ENCODE measurements around the gene ABLIM2. TPM values are rescaled to one million over a fixed set of nuclear protein-coding genes. Genes with fewer than 3 reads are reported as not detected.

ABLIM2 gene
- total RNA-seq, 1 donor from 2014 or later, result 0.36 TPM

GRCh38 chr4:8051644-8052043 is 107.0 kb downstream of the ABLIM2 start:
- Mint-ChIP-seq H3K4me3 (no peak overlapping the region), H3K36me3 (ENCODE audit: low read depth) (no peaks in the 10 kb centered on the region), H3K9me3 (no peaks in the 10 kb centered on the region), H3K27ac (no peak overlapping the region), H3K4me1 (ENCODE audit: low read depth) (no peaks in the 10 kb centered on the region), H3K27me3 (ENCODE audit: insufficient read depth) (peaks cover 6% of the 10 kb centered on the region)
- intact Hi-C loops (cut with micrococcal nuclease), result no loop called here
- no peak for DNase-seq (ENCODE audit: low spot score)

- Mint-ChIP-seq H3K27ac (no peak overlapping the region), H3K9me3 (no peaks in the 10 kb centered on the region), H3K36me3 (ENCODE audit: low read depth) (no peaks in the 10 kb centered on the region), H3K4me1 (ENCODE audit: low read depth) (no peaks in the 10 kb centered on the region), H3K4me3 (no peak overlapping the region), H3K27me3 (ENCODE audit: insufficient read depth) (peaks cover 6% of the 10 kb centered on the region)
- no peak for DNase-seq (ENCODE audit: low spot score)
- intact Hi-C loops (cut with micrococcal nuclease), result no loop called here
These were observed 107.9 kb downstream of the ABLIM2 start for GRCh38 chr4:8050555-8051206.

GRCh38 chr4:8050180-8050554 is 108.4 kb downstream of the ABLIM2 start:
- peaks cover 6% of the 10 kb centered on the region for H3K27me3 Mint-ChIP-seq (ENCODE audit: insufficient read depth)
- no peaks in the 10 kb centered on the region for H3K9me3 Mint-ChIP-seq
- no peaks in the 10 kb centered on the region for H3K36me3 Mint-ChIP-seq (ENCODE audit: low read depth)
- intact Hi-C loops (cut with micrococcal nuclease), result no loop called here
- H3K4me3 Mint-ChIP-seq, result no peak overlapping the region
- no peaks in the 10 kb centered on the region for H3K4me1 Mint-ChIP-seq (ENCODE audit: low read depth)
- DNase-seq (ENCODE audit: low spot score), result no peak
- no peak overlapping the region for H3K27ac Mint-ChIP-seq

GRCh38 chr4:8048856-8049676 is 109.5 kb downstream of the ABLIM2 start:
- Mint-ChIP-seq H3K4me3 (no peak overlapping the region), H3K36me3 (ENCODE audit: low read depth) (no peaks in the 10 kb centered on the region), H3K27ac (no peak overlapping the region), H3K27me3 (ENCODE audit: insufficient read depth) (peaks cover 10% of the 10 kb centered on the region), H3K4me1 (ENCODE audit: low read depth) (no peaks in the 10 kb centered on the region), H3K9me3 (no peaks in the 10 kb centered on the region)
- no peak for DNase-seq (ENCODE audit: low spot score)
- intact Hi-C loops (cut with micrococcal nuclease), result no loop called here

- Mint-ChIP-seq H3K9me3 (no peaks in the 10 kb centered on the region), H3K27me3 (ENCODE audit: insufficient read depth) (peaks cover 10% of the 10 kb centered on the region), H3K4me1 (ENCODE audit: low read depth) (no peaks in the 10 kb centered on the region), H3K4me3 (no peak overlapping the region), H3K27ac (no peak overlapping the region), H3K36me3 (ENCODE audit: low read depth) (no peaks in the 10 kb centered on the region)
- no peak for DNase-seq (ENCODE audit: low spot score)
- intact Hi-C loops (cut with micrococcal nuclease), result no loop called here
These were observed 110.6 kb downstream of the ABLIM2 start for GRCh38 chr4:8047837-8048678.

GRCh38 chr4:8046925-8047541 is 111.6 kb downstream of the ABLIM2 start:
- H3K36me3 Mint-ChIP-seq (ENCODE audit: low read depth), result no peaks in the 10 kb centered on the region
- no peak for DNase-seq (ENCODE audit: low spot score)
- H3K27ac Mint-ChIP-seq, result no peak overlapping the region
- no peaks in the 10 kb centered on the region for H3K4me1 Mint-ChIP-seq (ENCODE audit: low read depth)
- no peak overlapping the region for H3K4me3 Mint-ChIP-seq
- intact Hi-C loops (cut with micrococcal nuclease), result no loop called here
- H3K9me3 Mint-ChIP-seq, result no peaks in the 10 kb centered on the region
- peaks cover 10% of the 10 kb centered on the region for H3K27me3 Mint-ChIP-seq (ENCODE audit: insufficient read depth)

- H3K4me3 Mint-ChIP-seq, result no peak overlapping the region
- no peaks in the 10 kb centered on the region for H3K9me3 Mint-ChIP-seq
- no peak for DNase-seq (ENCODE audit: low spot score)
- no peaks in the 10 kb centered on the region for H3K4me1 Mint-ChIP-seq (ENCODE audit: low read depth)
- H3K27ac Mint-ChIP-seq, result no peak overlapping the region
- intact Hi-C loops (cut with micrococcal nuclease), result no loop called here
- no peaks in the 10 kb centered on the region for H3K36me3 Mint-ChIP-seq (ENCODE audit: low read depth)
- H3K27me3 Mint-ChIP-seq (ENCODE audit: insufficient read depth), result peaks cover 6% of the 10 kb centered on the region
These were observed 112.7 kb downstream of the ABLIM2 start for GRCh38 chr4:8045909-8046308.

GRCh38 chr4:8044699-8045098 is 113.9 kb downstream of the ABLIM2 start:
- Mint-ChIP-seq H3K4me1 (ENCODE audit: low read depth) (no peaks in the 10 kb centered on the region), H3K36me3 (ENCODE audit: low read depth) (no peaks in the 10 kb centered on the region), H3K4me3 (no peak overlapping the region), H3K27ac (no peak overlapping the region), H3K27me3 (ENCODE audit: insufficient read depth) (peaks cover 6% of the 10 kb centered on the region), H3K9me3 (no peaks in the 10 kb centered on the region)
- no peak for DNase-seq (ENCODE audit: low spot score)
- intact Hi-C loops (cut with micrococcal nuclease), result no loop called here

- H3K9me3 Mint-ChIP-seq, result no peaks in the 10 kb centered on the region
These were observed 114.4 kb downstream of the ABLIM2 start for GRCh38 chr4:8044244-8044643.

GRCh38 chr4:8043596-8043995 is 115.0 kb downstream of the ABLIM2 start:
- Mint-ChIP-seq H3K36me3 (ENCODE audit: low read depth) (no peaks in the 10 kb centered on the region), H3K27me3 (ENCODE audit: insufficient read depth) (peaks cover 5% of the 10 kb centered on the region), H3K27ac (no peak overlapping the region), H3K4me1 (ENCODE audit: low read depth) (no peaks in the 10 kb centered on the region), H3K4me3 (no peak overlapping the region), H3K9me3 (no peaks in the 10 kb centered on the region)
- intact Hi-C loops (cut with micrococcal nuclease), result no loop called here
- DNase-seq (ENCODE audit: low spot score), result no peak

More at GRCh38 chr4:8044244-8044643, 114.4 kb downstream of the ABLIM2 start:
- H3K27me3 Mint-ChIP-seq (ENCODE audit: insufficient read depth), result peaks cover 5% of the 10 kb centered on the region
- no peak overlapping the region for H3K27ac Mint-ChIP-seq
- intact Hi-C loops (cut with micrococcal nuclease), result no loop called here
- no peak overlapping the region for H3K4me3 Mint-ChIP-seq
- DNase-seq (ENCODE audit: low spot score), result no peak
- no peaks in the 10 kb centered on the region for H3K4me1 Mint-ChIP-seq (ENCODE audit: low read depth)
- H3K36me3 Mint-ChIP-seq (ENCODE audit: low read depth), result no peaks in the 10 kb centered on the region

GRCh38 chr4:8041868-8042267 is 116.7 kb downstream of the ABLIM2 start:
- Mint-ChIP-seq H3K4me1 (ENCODE audit: low read depth) (no peaks in the 10 kb centered on the region), H3K4me3 (no peak overlapping the region), H3K9me3 (no peaks in the 10 kb centered on the region), H3K27ac (no peak overlapping the region), H3K36me3 (ENCODE audit: low read depth) (no peaks in the 10 kb centered on the region), H3K27me3 (ENCODE audit: insufficient read depth) (peaks cover 9% of the 10 kb centered on the region)
- intact Hi-C loops (cut with micrococcal nuclease), result no loop called here
- no peak for DNase-seq (ENCODE audit: low spot score)

- DNase-seq (ENCODE audit: low spot score), result no peak
- no peaks in the 10 kb centered on the region for H3K4me1 Mint-ChIP-seq (ENCODE audit: low read depth)
- no peak overlapping the region for H3K27ac Mint-ChIP-seq
- H3K27me3 Mint-ChIP-seq (ENCODE audit: insufficient read depth), result peaks cover 9% of the 10 kb centered on the region
- H3K4me3 Mint-ChIP-seq, result no peak overlapping the region
- intact Hi-C loops (cut with micrococcal nuclease), result no loop called here
- H3K9me3 Mint-ChIP-seq, result no peaks in the 10 kb centered on the region
- no peaks in the 10 kb centered on the region for H3K36me3 Mint-ChIP-seq (ENCODE audit: low read depth)
These were observed 117.4 kb downstream of the ABLIM2 start for GRCh38 chr4:8041172-8041571.

All from activated T-helper 1 cell treated with anti-CD3 and anti-CD28 coated beads, Interleukin-12 subunit alpha, Interleukin-12 subunit beta, Interleukin-2, Interleukin-4 antibody, amounts not matched to agents 30 ng/mL and 10 ng/mL and 1 ng/mL, durations not matched to agents 14 hours and 24 hours and 36 hours (primary cell).